CD4-positive, alpha-beta T cell treated with Interleukin-15 for 4 hours (primary cell): ENCODE data around the gene RPLP1.

ENCODE experiments used
- DNase-seq: peaks from one replicate; pipeline ENCODE4 v3.0.0-alpha.2; 2020; ENCODE audit warnings: low spot score

Gene RPLP1

GRCh38 chr15:69498282-69498681 lies 45.7 kb downstream of the RPLP1 start:
- no peak for DNase-seq

- DNase-seq = no peak
Measured at GRCh38 chr15:69498987-69499386, 46.4 kb downstream of the RPLP1 start.

GRCh38 chr15:69499521-69500211 lies 47.0 kb downstream of the RPLP1 start:
- no peak for DNase-seq

GRCh38 chr15:69500339-69500738 lies 47.7 kb downstream of the RPLP1 start:
- no peak for DNase-seq

- no peak for DNase-seq
Measured at GRCh38 chr15:69501456-69501855, 48.8 kb downstream of the RPLP1 start.

GRCh38 chr15:69502470-69503045 lies 49.9 kb downstream of the RPLP1 start:
- DNase-seq = no peak

- DNase-seq = no peak
Measured at GRCh38 chr15:69504352-69505040, 51.9 kb downstream of the RPLP1 start.
